Neural crest cell (in vitro differentiated cells): ENCODE data around the gene ABCA8. TPM values are rescaled to one million over a fixed set of nuclear protein-coding genes. Genes with fewer than 3 reads are reported as not detected.

ENCODE experiments used
- DNase-seq: peaks from one replicate; pipeline ENCODE4 v3.0.0; 2021; ENCODE audit warnings: low read depth, mixed read lengths, low spot score
- H3K27ac Mint-ChIP-seq: one replicate; pipeline ENCODE4 v1.8.0; 2021; ENCODE audit warnings: mild to moderate bottlenecking, mixed read lengths; ENCODE audit not compliant: unreplicated experiment
- H3K27me3 Mint-ChIP-seq: 2 replicates; pipeline ENCODE4 v1.8.0; 2021; ENCODE audit warnings: low read depth, mild to moderate bottlenecking, mixed read lengths
- H3K36me3 Mint-ChIP-seq: 2 replicates; pipeline ENCODE4 v1.8.0; 2021; ENCODE audit warnings: low read depth, mild to moderate bottlenecking, mixed read lengths
- H3K4me1 Mint-ChIP-seq: 2 replicates; pipeline ENCODE4 v1.8.0; 2021; ENCODE audit warnings: mixed read lengths
- H3K4me3 Mint-ChIP-seq: one replicate; pipeline ENCODE4 v1.8.0; 2021; ENCODE audit warnings: mild to moderate bottlenecking, mixed read lengths
- H3K9me3 Mint-ChIP-seq: 2 replicates; pipeline ENCODE4 v1.8.0; 2021; ENCODE audit warnings: mixed read lengths
- CTCF ChIP-seq: fragments of 200-600 bp; sonication (generic); conservative IDR thresholded peaks from 2 replicates; pipeline ENCODE4 v1.5.0; 2021; ENCODE audit warnings: antibody characterized with exemption, mild to moderate bottlenecking
- total RNA-seq: library from RNA; stranded (reverse); gene quantifications from 2 replicates; pipeline ENCODE4 v1.2.1, GENCODE V29; 2021

Gene ABCA8
- total RNA-seq, 1 donor from 2014 or later: 12.1 TPM

- H3K4me1 Mint-ChIP-seq: peaks cover 47% of the 10 kb centered on the region
- H3K4me3 Mint-ChIP-seq: no peak overlapping the region
- peaks cover 10% of the 10 kb centered on the region for H3K9me3 Mint-ChIP-seq
- H3K27ac Mint-ChIP-seq: no peak overlapping the region
- peaks cover 7% of the 10 kb centered on the region for H3K36me3 Mint-ChIP-seq
- TF ChIP-seq CTCF: no peak
- no peak for DNase-seq
- H3K27me3 Mint-ChIP-seq: no peaks in the 10 kb centered on the region
Observed at GRCh38 chr17:68820476-68820824, 134.7 kb downstream of the ABCA8 start.

- no peak for DNase-seq
- Mint-ChIP-seq H3K4me1 (peaks cover 47% of the 10 kb centered on the region), H3K36me3 (peaks cover 8% of the 10 kb centered on the region), H3K9me3 (peaks cover 11% of the 10 kb centered on the region), H3K27me3 (no peaks in the 10 kb centered on the region), H3K27ac (no peak overlapping the region), H3K4me3 (no peak overlapping the region)
- TF ChIP-seq CTCF: no peak
Observed at GRCh38 chr17:68819465-68819864, 135.7 kb downstream of the ABCA8 start.

Other genes starting within 250 kb of the ABCA8 start
- gene ABCA9, start 105.5 kb upstream of the ABCA8 start, total RNA-seq: 1.3 and 2.3 TPM in 2 replicates
- gene ABCA6, start 186.5 kb upstream of the ABCA8 start, total RNA-seq: 0.16 TPM in 1 of 2 replicates, not detected in the other